ENCODE results near the gene DLEC1.

DNA sequence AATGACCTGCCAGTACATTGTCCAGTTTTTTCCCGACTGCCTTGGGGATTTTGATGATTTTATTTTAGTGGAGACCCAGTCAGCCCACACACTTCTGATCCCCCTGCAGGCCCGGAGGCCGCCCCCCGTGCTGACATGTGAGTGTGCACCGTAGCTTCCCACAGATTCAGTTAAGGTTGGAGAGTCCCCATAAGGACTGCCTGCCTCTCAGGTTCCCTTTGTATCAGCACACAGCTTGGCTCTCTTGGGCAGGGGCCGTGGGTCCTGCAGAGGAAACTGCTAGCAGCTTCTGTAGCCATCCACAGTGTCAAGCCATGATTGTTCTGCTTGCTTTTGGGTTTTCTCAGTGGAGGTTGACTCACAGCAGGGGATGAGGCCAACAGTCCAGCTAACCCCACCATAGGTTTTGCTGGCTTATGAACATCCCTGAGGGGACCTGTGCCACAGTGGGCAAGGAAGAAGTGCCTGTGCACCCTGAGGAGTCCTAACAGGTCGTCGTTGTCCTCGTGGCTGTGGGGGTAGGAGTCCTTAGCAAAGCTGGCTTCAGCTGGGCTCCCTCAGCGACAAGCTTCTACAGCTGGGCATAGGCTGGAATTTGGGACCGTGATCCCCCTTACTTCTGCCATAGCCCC is 46.4 kb downstream of the DLEC1 start:
- TF ChIP-seq, protein P1, sequence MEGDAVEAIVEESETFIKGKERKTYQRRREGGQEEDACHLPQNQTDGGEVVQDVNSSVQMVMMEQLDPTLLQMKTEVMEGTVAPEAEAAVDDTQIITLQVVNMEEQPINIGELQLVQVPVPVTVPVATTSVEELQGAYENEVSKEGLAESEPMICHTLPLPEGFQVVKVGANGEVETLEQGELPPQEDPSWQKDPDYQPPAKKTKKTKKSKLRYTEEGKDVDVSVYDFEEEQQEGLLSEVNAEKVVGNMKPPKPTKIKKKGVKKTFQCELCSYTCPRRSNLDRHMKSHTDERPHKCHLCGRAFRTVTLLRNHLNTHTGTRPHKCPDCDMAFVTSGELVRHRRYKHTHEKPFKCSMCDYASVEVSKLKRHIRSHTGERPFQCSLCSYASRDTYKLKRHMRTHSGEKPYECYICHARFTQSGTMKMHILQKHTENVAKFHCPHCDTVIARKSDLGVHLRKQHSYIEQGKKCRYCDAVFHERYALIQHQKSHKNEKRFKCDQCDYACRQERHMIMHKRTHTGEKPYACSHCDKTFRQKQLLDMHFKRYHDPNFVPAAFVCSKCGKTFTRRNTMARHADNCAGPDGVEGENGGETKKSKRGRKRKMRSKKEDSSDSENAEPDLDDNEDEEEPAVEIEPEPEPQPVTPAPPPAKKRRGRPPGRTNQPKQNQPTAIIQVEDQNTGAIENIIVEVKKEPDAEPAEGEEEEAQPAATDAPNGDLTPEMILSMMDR (conservative IDR thresholded peaks at IDR 0.05 in 1 of 2, IDR thresholded peaks at IDR 0.05 in 1 of 2; ENCODE audit: extremely low read depth in 1 of 2, insufficient read depth in 1 of 2, low read depth in 1 of 2, low read length in 2 of 2): no peak
- no peak for TF ChIP-seq EZH2 (IDR thresholded peaks at IDR 0.05; ENCODE audit: borderline replicate concordance, low read length)

Data from mammary epithelial cell (primary cell).